AG09319 (cell line): ENCODE data around the gene TAB2.

Experiments
- DNase-seq: peaks from one replicate; pipeline ENCODE4 v3.0.0-alpha.2; 2010; ENCODE audit warnings: low read depth; ENCODE audit errors: extremely low read depth
- TF ChIP-seq, protein P1 (sequence below): IDR thresholded peaks from 2 replicates; pipeline ENCODE4 v1.5.1; 2011; ENCODE audit warnings: low read depth, mild to moderate bottlenecking, inconsistent platforms, low read length, moderate library complexity

The TAB2 gene

DNA sequence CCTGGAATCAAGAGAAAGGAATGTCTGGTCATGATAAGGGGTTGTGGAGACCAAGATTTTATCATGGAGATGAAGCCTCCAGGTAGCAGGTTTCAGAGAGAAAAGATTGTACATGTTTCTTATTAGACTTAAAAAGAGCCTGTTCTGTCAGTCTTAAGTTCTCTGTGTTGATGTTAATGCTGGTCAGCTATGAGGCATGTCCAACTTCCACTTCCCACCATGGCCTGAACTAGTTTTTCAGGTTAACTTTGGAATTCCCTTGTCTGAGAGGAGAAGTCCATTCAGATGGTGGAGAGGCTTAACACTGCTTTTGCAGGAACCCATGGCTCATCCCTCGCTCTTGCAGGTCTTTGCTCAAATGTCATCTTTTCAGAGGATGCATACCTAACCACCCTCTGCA lies 27.5 kb upstream of the TAB2 start:
- TF ChIP-seq, protein P1, sequence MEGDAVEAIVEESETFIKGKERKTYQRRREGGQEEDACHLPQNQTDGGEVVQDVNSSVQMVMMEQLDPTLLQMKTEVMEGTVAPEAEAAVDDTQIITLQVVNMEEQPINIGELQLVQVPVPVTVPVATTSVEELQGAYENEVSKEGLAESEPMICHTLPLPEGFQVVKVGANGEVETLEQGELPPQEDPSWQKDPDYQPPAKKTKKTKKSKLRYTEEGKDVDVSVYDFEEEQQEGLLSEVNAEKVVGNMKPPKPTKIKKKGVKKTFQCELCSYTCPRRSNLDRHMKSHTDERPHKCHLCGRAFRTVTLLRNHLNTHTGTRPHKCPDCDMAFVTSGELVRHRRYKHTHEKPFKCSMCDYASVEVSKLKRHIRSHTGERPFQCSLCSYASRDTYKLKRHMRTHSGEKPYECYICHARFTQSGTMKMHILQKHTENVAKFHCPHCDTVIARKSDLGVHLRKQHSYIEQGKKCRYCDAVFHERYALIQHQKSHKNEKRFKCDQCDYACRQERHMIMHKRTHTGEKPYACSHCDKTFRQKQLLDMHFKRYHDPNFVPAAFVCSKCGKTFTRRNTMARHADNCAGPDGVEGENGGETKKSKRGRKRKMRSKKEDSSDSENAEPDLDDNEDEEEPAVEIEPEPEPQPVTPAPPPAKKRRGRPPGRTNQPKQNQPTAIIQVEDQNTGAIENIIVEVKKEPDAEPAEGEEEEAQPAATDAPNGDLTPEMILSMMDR: no peak
- DNase-seq: no peak

DNA sequence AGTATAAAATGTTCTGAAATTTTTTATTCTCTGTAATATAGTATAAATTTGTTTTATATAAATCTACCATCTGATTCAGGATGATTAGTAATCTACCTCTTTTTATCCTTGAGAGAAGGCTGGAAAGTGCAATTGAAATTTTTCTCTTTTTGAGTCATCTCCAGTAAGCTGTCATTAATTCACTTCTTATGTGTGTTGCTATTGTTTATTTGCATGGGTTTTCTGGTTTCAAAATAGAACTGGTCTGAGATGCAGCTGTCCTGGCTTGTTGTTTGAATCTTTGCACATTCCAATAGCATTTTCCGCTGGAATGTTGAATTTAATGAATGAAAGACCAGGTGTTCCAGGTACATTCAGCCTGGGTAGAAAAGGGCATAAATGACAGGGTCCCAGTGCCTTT lies 24.3 kb upstream of the TAB2 start:
- TF ChIP-seq, protein P1: no peak

DNA sequence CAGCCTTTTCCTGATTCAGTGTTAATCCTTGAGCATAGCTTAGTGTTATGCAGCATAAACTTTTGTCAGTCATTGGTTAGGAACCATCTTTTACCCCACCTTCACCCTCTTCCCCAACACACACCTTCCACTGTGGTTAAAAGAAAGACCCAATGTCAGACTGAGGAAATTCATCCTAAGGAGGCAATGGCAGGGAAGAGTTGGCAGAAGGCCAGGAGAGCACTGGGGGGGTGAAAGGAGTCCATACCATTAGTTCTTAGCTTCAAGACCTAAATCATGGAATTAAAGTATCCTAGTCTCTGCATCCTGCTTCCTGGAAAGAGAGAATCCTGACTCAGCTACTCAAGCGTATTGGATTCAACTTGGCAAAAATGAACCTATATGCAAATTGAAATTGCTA lies 16.9 kb upstream of the TAB2 start:
- TF ChIP-seq, protein P1: no peak
- DNase-seq: no peak

More for the DNA sequence above, 24.3 kb upstream of the TAB2 start:
- no peak for DNase-seq

DNA sequence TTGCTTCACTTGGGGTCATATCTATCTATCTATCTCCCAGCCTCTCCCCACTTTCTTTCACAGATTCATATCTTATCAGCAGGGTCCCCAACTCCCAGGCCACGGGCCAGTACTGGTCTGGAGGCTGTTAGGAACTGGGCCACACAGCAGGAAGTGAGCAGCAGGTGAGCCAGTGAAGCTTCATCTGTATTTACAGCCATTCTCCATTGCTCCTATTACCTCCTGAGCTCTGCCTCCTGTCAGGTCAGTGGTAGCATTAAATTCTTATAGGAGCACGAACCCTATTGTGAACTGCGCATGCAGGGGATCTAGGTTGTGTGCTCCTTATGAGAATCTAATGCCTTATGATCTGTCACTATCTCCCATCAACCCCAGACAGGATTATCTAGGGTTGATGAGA lies 14.8 kb upstream of the TAB2 start:
- no peak for DNase-seq
- TF ChIP-seq, protein P1: no peak

DNA sequence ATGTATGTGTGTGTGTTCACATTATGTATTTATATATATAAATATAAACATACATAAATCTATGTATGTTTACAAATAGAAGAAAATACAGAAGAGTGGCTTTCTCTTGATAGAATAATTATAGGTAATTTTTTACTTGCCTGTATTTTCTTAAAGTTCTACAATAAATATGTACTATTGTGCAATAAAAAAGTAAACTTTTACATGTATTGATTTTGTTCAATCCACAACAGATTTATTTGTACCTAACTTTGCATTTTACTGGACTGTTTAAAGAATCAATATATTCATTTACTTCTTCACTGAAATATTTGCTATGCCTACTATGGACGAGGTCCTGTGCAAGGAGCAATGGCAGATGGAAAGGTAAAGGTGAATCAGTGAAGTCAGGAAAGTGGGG lies 14.0 kb upstream of the TAB2 start:
- no peak for DNase-seq

DNA sequence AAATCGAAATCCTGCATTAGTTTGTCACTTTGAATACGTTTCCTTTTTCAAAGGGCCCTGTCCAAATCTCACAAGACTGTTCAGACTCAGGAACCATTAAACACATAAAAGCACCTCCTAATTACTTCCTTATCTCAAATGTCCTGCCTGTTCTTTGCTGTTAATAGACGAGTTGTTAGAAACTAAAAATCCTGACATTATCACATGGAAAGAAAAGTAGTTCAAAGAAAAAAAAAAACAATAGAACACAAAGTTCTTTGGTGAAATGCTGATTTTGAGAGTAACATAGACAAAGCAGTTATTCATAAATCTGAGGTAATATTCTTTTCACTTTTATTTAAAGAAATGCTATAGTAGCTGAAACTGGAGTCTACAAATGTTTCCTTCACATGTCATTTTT lies 12.1 kb upstream of the TAB2 start:
- TF ChIP-seq, protein P1: no peak
- DNase-seq: no peak

More for the DNA sequence above, 14.0 kb upstream of the TAB2 start:
- TF ChIP-seq, protein P1: no peak

DNA sequence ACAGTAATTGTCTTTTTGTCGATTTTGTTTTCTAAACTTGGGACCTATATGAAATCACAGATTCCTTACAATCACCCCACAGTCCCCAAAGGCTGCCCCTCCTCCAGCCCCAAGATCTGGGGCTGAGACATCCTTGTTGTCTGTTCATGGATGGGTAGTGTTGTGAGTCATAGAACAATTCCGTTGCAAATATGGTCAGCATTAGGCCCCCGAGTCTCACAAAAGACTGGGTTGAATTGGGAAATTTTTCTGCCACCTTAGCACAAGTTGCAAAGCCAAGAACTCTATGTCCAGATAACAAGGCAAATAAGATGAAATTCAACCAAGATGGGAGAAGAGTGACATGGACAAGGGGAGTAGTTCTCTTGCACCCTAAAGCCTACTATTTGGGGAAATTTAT lies 10.5 kb upstream of the TAB2 start:
- DNase-seq: no peak
- TF ChIP-seq, protein P1: no peak
